ENCODE measurements around the gene APBA2.

The APBA2 gene

GRCh38 chr15:29066838-29067237, 181.1 kb downstream of the APBA2 start:
- Histone ChIP-seq H3K4me1 (ENCODE audit: control insufficient read depth in 5 of 5, insufficient read depth in 5 of 5, low read length in 5 of 5) (no peaks in the 10 kb centered on the region), H3K9ac (ENCODE audit: low read length in 5 of 5) (no peak overlapping the region), H3K27me3 (ENCODE audit: control insufficient read depth in 5 of 5, insufficient read depth in 4 of 5, low read length in 5 of 5) (peaks cover 0 to 7% (median 6%) of the 10 kb centered on the region in 5 donors), H3K27ac (ENCODE audit: low read depth, low read length) (no peak overlapping the region), H3K9me3 (ENCODE audit: control insufficient read depth in 5 of 5, low read length in 5 of 5) (peaks cover 0 to 10% (median 6%) of the 10 kb centered on the region in 5 donors), H3K36me3 (ENCODE audit: control insufficient read depth in 5 of 5, insufficient read depth in 5 of 5, low read length in 5 of 5) (no peaks in the 10 kb centered on the region), H3K4me3 (ENCODE audit: low read depth in 1 of 5, low read length in 5 of 5) (no peak overlapping the region)

GRCh38 chr15:29067949-29068348, 182.2 kb downstream of the APBA2 start:
- Histone ChIP-seq H3K4me3 (ENCODE audit: low read depth in 1 of 5, low read length in 5 of 5) (no peak overlapping the region), H3K4me1 (ENCODE audit: control insufficient read depth in 5 of 5, insufficient read depth in 5 of 5, low read length in 5 of 5) (no peaks in the 10 kb centered on the region), H3K9me3 (ENCODE audit: control insufficient read depth in 5 of 5, low read length in 5 of 5) (peaks cover 0 to 10% (median 6%) of the 10 kb centered on the region in 5 donors), H3K27ac (ENCODE audit: low read depth, low read length) (no peak overlapping the region), H3K27me3 (ENCODE audit: control insufficient read depth in 5 of 5, insufficient read depth in 4 of 5, low read length in 5 of 5) (peaks cover 0 to 12% (median 4%) of the 10 kb centered on the region in 5 donors), H3K36me3 (ENCODE audit: control insufficient read depth in 5 of 5, insufficient read depth in 5 of 5, low read length in 5 of 5) (no peaks in the 10 kb centered on the region), H3K9ac (ENCODE audit: low read length in 5 of 5) (no peak overlapping the region)

GRCh38 chr15:29070471-29071231, 184.9 kb downstream of the APBA2 start:
- Histone ChIP-seq H3K4me3 (ENCODE audit: low read depth in 1 of 5, low read length in 5 of 5) (no peak overlapping the region), H3K9ac (ENCODE audit: low read length in 5 of 5) (no peak overlapping the region), H3K27me3 (ENCODE audit: control insufficient read depth in 5 of 5, insufficient read depth in 4 of 5, low read length in 5 of 5) (peaks cover 0 to 6% (median 4%) of the 10 kb centered on the region in 5 donors), H3K9me3 (ENCODE audit: control insufficient read depth in 5 of 5, low read length in 5 of 5) (peaks cover 0 to 10% (median 6%) of the 10 kb centered on the region in 5 donors), H3K27ac (ENCODE audit: low read depth, low read length) (no peak overlapping the region), H3K4me1 (ENCODE audit: control insufficient read depth in 5 of 5, insufficient read depth in 5 of 5, low read length in 5 of 5) (no peaks in the 10 kb centered on the region), H3K36me3 (ENCODE audit: control insufficient read depth in 5 of 5, insufficient read depth in 5 of 5, low read length in 5 of 5) (no peaks in the 10 kb centered on the region)

GRCh38 chr15:29071232-29071881, 185.6 kb downstream of the APBA2 start:
- Histone ChIP-seq H3K4me1 (ENCODE audit: control insufficient read depth in 5 of 5, insufficient read depth in 5 of 5, low read length in 5 of 5) (no peaks in the 10 kb centered on the region), H3K9ac (ENCODE audit: low read length in 5 of 5) (no peak overlapping the region), H3K27me3 (ENCODE audit: control insufficient read depth in 5 of 5, insufficient read depth in 4 of 5, low read length in 5 of 5) (peaks cover 0 to 6% (median 4%) of the 10 kb centered on the region in 5 donors), H3K36me3 (ENCODE audit: control insufficient read depth in 5 of 5, insufficient read depth in 5 of 5, low read length in 5 of 5) (no peaks in the 10 kb centered on the region), H3K4me3 (ENCODE audit: low read depth in 1 of 5, low read length in 5 of 5) (no peak overlapping the region), H3K27ac (ENCODE audit: low read depth, low read length) (no peak overlapping the region), H3K9me3 (ENCODE audit: control insufficient read depth in 5 of 5, low read length in 5 of 5) (peaks cover 0 to 10% (median 6%) of the 10 kb centered on the region in 5 donors)

GRCh38 chr15:29071882-29072273, 186.1 kb downstream of the APBA2 start:
- no peak overlapping the region for H3K9ac ChIP-seq (ENCODE audit: low read length in 5 of 5)
- no peaks in the 10 kb centered on the region for H3K36me3 ChIP-seq (ENCODE audit: control insufficient read depth in 5 of 5, insufficient read depth in 5 of 5, low read length in 5 of 5)
- H3K4me1 ChIP-seq (ENCODE audit: control insufficient read depth in 5 of 5, insufficient read depth in 5 of 5, low read length in 5 of 5) = no peaks in the 10 kb centered on the region
- H3K9me3 ChIP-seq (ENCODE audit: control insufficient read depth in 5 of 5, low read length in 5 of 5) = peaks cover 0 to 10% (median 6%) of the 10 kb centered on the region in 5 donors
- H3K4me3 ChIP-seq (ENCODE audit: low read depth in 1 of 5, low read length in 5 of 5) = no peak overlapping the region
- H3K27ac ChIP-seq (ENCODE audit: low read depth, low read length) = no peak overlapping the region
- H3K27me3 ChIP-seq (ENCODE audit: control insufficient read depth in 5 of 5, insufficient read depth in 4 of 5, low read length in 5 of 5) = peaks cover 0 to 6% (median 4%) of the 10 kb centered on the region in 5 donors

GRCh38 chr15:29072444-29072843, 186.7 kb downstream of the APBA2 start:
- Histone ChIP-seq H3K9ac (ENCODE audit: low read length in 5 of 5) (no peak overlapping the region), H3K4me3 (ENCODE audit: low read depth in 1 of 5, low read length in 5 of 5) (no peak overlapping the region), H3K9me3 (ENCODE audit: control insufficient read depth in 5 of 5, low read length in 5 of 5) (peaks cover 0 to 10% (median 6%) of the 10 kb centered on the region in 5 donors), H3K27me3 (ENCODE audit: control insufficient read depth in 5 of 5, insufficient read depth in 4 of 5, low read length in 5 of 5) (peaks cover 0 to 6% (median 4%) of the 10 kb centered on the region in 5 donors), H3K4me1 (ENCODE audit: control insufficient read depth in 5 of 5, insufficient read depth in 5 of 5, low read length in 5 of 5) (no peaks in the 10 kb centered on the region), H3K27ac (ENCODE audit: low read depth, low read length) (no peak overlapping the region), H3K36me3 (ENCODE audit: control insufficient read depth in 5 of 5, insufficient read depth in 5 of 5, low read length in 5 of 5) (no peaks in the 10 kb centered on the region)

- Histone ChIP-seq H3K9ac (ENCODE audit: low read length in 5 of 5) (no peak overlapping the region), H3K27ac (ENCODE audit: low read depth, low read length) (no peak overlapping the region), H3K4me1 (ENCODE audit: control insufficient read depth in 5 of 5, insufficient read depth in 5 of 5, low read length in 5 of 5) (no peaks in the 10 kb centered on the region), H3K27me3 (ENCODE audit: control insufficient read depth in 5 of 5, insufficient read depth in 4 of 5, low read length in 5 of 5) (peaks cover 0 to 6% (median 4%) of the 10 kb centered on the region in 5 donors), H3K9me3 (ENCODE audit: control insufficient read depth in 5 of 5, low read length in 5 of 5) (peaks cover 0 to 8% (median 6%) of the 10 kb centered on the region in 5 donors), H3K36me3 (ENCODE audit: control insufficient read depth in 5 of 5, insufficient read depth in 5 of 5, low read length in 5 of 5) (no peaks in the 10 kb centered on the region), H3K4me3 (ENCODE audit: low read depth in 1 of 5, low read length in 5 of 5) (no peak overlapping the region)
Measured at GRCh38 chr15:29074045-29074444, 188.3 kb downstream of the APBA2 start.

GRCh38 chr15:29078541-29078940, 192.8 kb downstream of the APBA2 start:
- Histone ChIP-seq H3K4me3 (ENCODE audit: low read depth in 1 of 5, low read length in 5 of 5) (no peak overlapping the region), H3K36me3 (ENCODE audit: control insufficient read depth in 5 of 5, insufficient read depth in 5 of 5, low read length in 5 of 5) (no peaks in the 10 kb centered on the region), H3K9ac (ENCODE audit: low read length in 5 of 5) (no peak overlapping the region), H3K9me3 (ENCODE audit: control insufficient read depth in 5 of 5, low read length in 5 of 5) (no peaks in the 10 kb centered on the region), H3K4me1 (ENCODE audit: control insufficient read depth in 5 of 5, insufficient read depth in 5 of 5, low read length in 5 of 5) (no peaks in the 10 kb centered on the region), H3K27ac (ENCODE audit: low read depth, low read length) (no peak overlapping the region), H3K27me3 (ENCODE audit: control insufficient read depth in 5 of 5, insufficient read depth in 4 of 5, low read length in 5 of 5) (no peaks in the 10 kb centered on the region)

- H3K36me3 ChIP-seq (ENCODE audit: control insufficient read depth in 5 of 5, insufficient read depth in 5 of 5, low read length in 5 of 5) = no peaks in the 10 kb centered on the region
- H3K4me1 ChIP-seq (ENCODE audit: control insufficient read depth in 5 of 5, insufficient read depth in 5 of 5, low read length in 5 of 5) = no peaks in the 10 kb centered on the region
- H3K9ac ChIP-seq (ENCODE audit: low read length in 5 of 5) = no peak overlapping the region
- H3K9me3 ChIP-seq (ENCODE audit: control insufficient read depth in 5 of 5, low read length in 5 of 5) = no peaks in the 10 kb centered on the region
- no peak overlapping the region for H3K4me3 ChIP-seq (ENCODE audit: low read depth in 1 of 5, low read length in 5 of 5)
- no peak overlapping the region for H3K27ac ChIP-seq (ENCODE audit: low read depth, low read length)
- H3K27me3 ChIP-seq (ENCODE audit: control insufficient read depth in 5 of 5, insufficient read depth in 4 of 5, low read length in 5 of 5) = no peaks in the 10 kb centered on the region
Measured at GRCh38 chr15:29079479-29079878, 193.7 kb downstream of the APBA2 start.

GRCh38 chr15:29081781-29082180, 196.0 kb downstream of the APBA2 start:
- Histone ChIP-seq H3K9ac (ENCODE audit: low read length in 5 of 5) (no peak overlapping the region), H3K4me1 (ENCODE audit: control insufficient read depth in 5 of 5, insufficient read depth in 5 of 5, low read length in 5 of 5) (no peaks in the 10 kb centered on the region), H3K27ac (ENCODE audit: low read depth, low read length) (no peak overlapping the region), H3K9me3 (ENCODE audit: control insufficient read depth in 5 of 5, low read length in 5 of 5) (peaks cover 0 to 5% (median 0%) of the 10 kb centered on the region in 5 donors), H3K36me3 (ENCODE audit: control insufficient read depth in 5 of 5, insufficient read depth in 5 of 5, low read length in 5 of 5) (no peaks in the 10 kb centered on the region), H3K4me3 (ENCODE audit: low read depth in 1 of 5, low read length in 5 of 5) (no peak overlapping the region), H3K27me3 (ENCODE audit: control insufficient read depth in 5 of 5, insufficient read depth in 4 of 5, low read length in 5 of 5) (no peaks in the 10 kb centered on the region)

All from subcutaneous abdominal adipose tissue (tissue), 5 donors.